ENCODE measurements around the gene ATG4D. TPM values are rescaled to one million over a fixed set of nuclear protein-coding genes. Genes with fewer than 3 reads are reported as not detected.

The ATG4D gene
- polyA plus RNA-seq, 1 of the 3 experiments (the other 2 are of a cell fraction) = 22.6 TPM

DNA sequence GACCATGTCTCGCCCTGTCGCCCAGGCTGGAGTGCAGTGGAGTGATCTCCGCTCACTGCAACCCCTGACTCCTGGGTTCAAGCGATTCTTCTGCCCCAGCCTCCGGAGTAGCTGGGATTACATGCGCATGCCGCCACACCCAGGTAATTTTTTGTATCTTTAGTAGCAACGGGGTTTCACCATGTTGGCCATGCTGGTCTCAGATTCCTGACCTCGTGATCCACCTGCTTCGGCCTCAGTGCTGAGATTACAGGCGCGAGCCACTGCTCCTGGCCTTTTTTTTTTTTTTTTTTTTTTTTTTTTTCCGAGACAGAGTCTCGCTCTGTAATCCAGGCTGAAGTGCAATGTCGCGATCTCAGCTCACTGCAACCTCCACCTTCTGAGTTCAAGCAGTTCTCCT, 35.7 kb upstream of the ATG4D start:
- TF ChIP-seq POLR2AphosphoS5 (IDR thresholded peaks at IDR 0.05; ENCODE audit: low read depth, low read length) (no peak), RXRA (IDR thresholded peaks at IDR 0.05; ENCODE audit: borderline replicate concordance, low read depth) (no peak), FOXM1 (IDR thresholded peaks at IDR 0.05; ENCODE audit: low read depth) (no peak), JUND (IDR thresholded peaks at IDR 0.05) (no peak), GABPA (IDR thresholded peaks at IDR 0.05; ENCODE audit: low read depth) (no peak), SMC3 (IDR thresholded peaks at IDR 0.05; ENCODE audit: low read depth, low read length) (no peak), NFIC (IDR thresholded peaks at IDR 0.05; ENCODE audit: borderline replicate concordance) (no peak), MXI1 (IDR thresholded peaks at IDR 0.05; ENCODE audit: low read depth, low read length) (no peak), EZH2phosphoT487 (IDR thresholded peaks at IDR 0.05; ENCODE audit: borderline replicate concordance, low read depth) (no peak)
- TF ChIP-seq, protein P1, sequence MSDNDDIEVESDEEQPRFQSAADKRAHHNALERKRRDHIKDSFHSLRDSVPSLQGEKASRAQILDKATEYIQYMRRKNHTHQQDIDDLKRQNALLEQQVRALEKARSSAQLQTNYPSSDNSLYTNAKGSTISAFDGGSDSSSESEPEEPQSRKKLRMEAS (IDR thresholded peaks at IDR 0.05; ENCODE audit: low read depth) = no peak
- Histone ChIP-seq H3K36me3 (replicated peaks in 1 of 2; ENCODE audit: control insufficient read depth in 1 of 2, insufficient read depth in 2 of 2, low read length in 1 of 2) (no peaks in the 10 kb centered on the region), H3F3A (replicated peaks; ENCODE audit: insufficient read depth) (peaks cover 11% of the 10 kb centered on the region), H3K4me1 (ENCODE audit: control insufficient read depth in 1 of 2, insufficient read depth in 2 of 2, low read depth in 1 of 2, low read length in 1 of 2) (no peaks in the 10 kb centered on the region; a peak in 1 of 4 replicates), H3K27ac (ENCODE audit: low read depth in 2 of 2, low read length in 1 of 2) (no peak overlapping the region), H3K9me2 (no peaks in the 10 kb centered on the region), H3K4me2 (no peak overlapping the region), H3K4me3 (ENCODE audit: low read depth in 2 of 2, low read length in 1 of 2) (no peak overlapping the region), H3K9ac (no peak overlapping the region), H4K20me1 (ENCODE audit: insufficient read depth) (no peaks in the 10 kb centered on the region), H3K9me3 (no peaks in the 10 kb centered on the region), H3K79me2 (ENCODE audit: insufficient read depth) (no peaks in the 10 kb centered on the region), H2AFZ (ENCODE audit: low read depth) (no peak overlapping the region), H3K27me3 (ENCODE audit: insufficient read depth) (no peaks in the 10 kb centered on the region; the same call in 1 of the 2 replicates)
- DNase-seq = no peak
- ChIA-PET CTCF (interaction anchor here (0.7 to 1.9 kb wide), 3 partner anchors 29 to 72 kb away, joined by 3 to 4 read pairs (median 3); no protein-coding TSS in a partner anchor), POLR2A (interaction anchor here (0.6 kb wide), 1 partner anchor 22 kb away, joined by 4 read pairs; no protein-coding TSS in a partner anchor)
- 89% methylated on average over 16 of the region's 16 CpGs for WGBS (ENCODE audit: low lambda C conversion rate)

DNA sequence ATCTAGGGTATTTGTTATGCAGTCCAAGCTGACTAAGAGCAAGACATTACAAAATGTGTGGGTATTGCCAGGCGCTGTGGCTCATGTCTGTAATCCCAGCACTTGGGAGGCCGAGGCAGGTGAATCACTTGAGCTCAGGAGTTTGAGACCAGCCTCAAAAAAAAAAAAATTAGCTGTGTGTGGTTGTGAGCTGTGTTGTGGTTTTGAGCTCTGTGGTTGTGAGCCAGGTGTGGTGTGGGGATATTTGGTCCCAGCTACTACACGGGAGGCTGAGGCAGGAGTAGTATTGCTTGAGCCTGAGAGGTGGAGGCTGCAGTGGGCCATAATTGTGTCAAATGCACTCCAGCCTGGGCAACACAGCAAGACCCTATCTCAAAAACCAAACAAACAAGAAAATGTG, 35.0 kb upstream of the ATG4D start:
- no peaks in the 10 kb centered on the region for H4K20me1 ChIP-seq (ENCODE audit: insufficient read depth)
- WGBS (ENCODE audit: low lambda C conversion rate) = 75% methylated on average over 3 of the region's 3 CpGs
- H3K4me3 ChIP-seq (ENCODE audit: low read depth in 2 of 2, low read length in 1 of 2) = no peak overlapping the region
- H3K9ac ChIP-seq = no peak overlapping the region
- no peak overlapping the region for H3K27ac ChIP-seq (ENCODE audit: low read depth in 2 of 2, low read length in 1 of 2)
- DNase-seq = no peak
- no peaks in the 10 kb centered on the region; a peak in 1 of 4 replicates for H3K4me1 ChIP-seq (ENCODE audit: control insufficient read depth in 1 of 2, insufficient read depth in 2 of 2, low read depth in 1 of 2, low read length in 1 of 2)
- no peak overlapping the region for H2AFZ ChIP-seq (ENCODE audit: low read depth)
- H3K4me2 ChIP-seq = no peak overlapping the region
- H3K79me2 ChIP-seq (ENCODE audit: insufficient read depth) = no peaks in the 10 kb centered on the region
- no peaks in the 10 kb centered on the region for H3K9me3 ChIP-seq
- H3K36me3 ChIP-seq (replicated peaks in 1 of 2; ENCODE audit: control insufficient read depth in 1 of 2, insufficient read depth in 2 of 2, low read length in 1 of 2) = no peaks in the 10 kb centered on the region
- ChIA-PET POLR2A (no interaction called here), CTCF (interaction anchor here (1.4 to 2.9 kb wide), 3 partner anchors 11 to 73 kb away, joined by 3 to 20 read pairs (median 4); no protein-coding TSS in a partner anchor)
- no peaks in the 10 kb centered on the region for H3K9me2 ChIP-seq
- peaks cover 2% of the 10 kb centered on the region; the same call in 1 of the 2 replicates for H3K27me3 ChIP-seq (ENCODE audit: insufficient read depth)
- H3F3A ChIP-seq (replicated peaks; ENCODE audit: insufficient read depth) = peaks cover 11% of the 10 kb centered on the region
- TF ChIP-seq CHD2 (IDR thresholded peaks at IDR 0.05; ENCODE audit: low read length, partially characterized antibody) (no peak), FOSL2 (IDR thresholded peaks at IDR 0.05; ENCODE audit: borderline replicate concordance, low read depth) (no peak), GABPA (IDR thresholded peaks at IDR 0.05; ENCODE audit: low read depth) (no peak), TEAD4 (IDR thresholded peaks at IDR 0.05; ENCODE audit: borderline replicate concordance, insufficient read depth) (no peak), RCOR1 (IDR thresholded peaks at IDR 0.05; ENCODE audit: low read length) (no peak)
- TF ChIP-seq, protein P1 (IDR thresholded peaks at IDR 0.05; ENCODE audit: low read depth) = no peak

All from SK-N-SH (cell line).